Measurements from ENCODE around the gene TLK2. TPM values are rescaled to one million over a fixed set of nuclear protein-coding genes. Genes with fewer than 3 reads are reported as not detected.
"Not testable (repeated sequence)": the region's sequence is repeated elsewhere in the genome, so short reads cannot be mapped to it uniquely, and the experiment has no call there.

Gene TLK2
- total RNA-seq (2022) (44.5 and 56.1 TPM in 2 replicates), Bru-seq, nascent RNA (percentile 87 among the genes with signal in this experiment), BruChase-seq, experiment 1, labeled RNA remaining after a 6-hour chase (percentile 73 among the genes with signal in this experiment), BruChase-seq, experiment 2, labeled RNA remaining after a 2-hour chase (percentile 79 among the genes with signal in this experiment)
- long read RNA-seq, transcript TLK2-202 (21 exons, 3,227 nt), result minor isoform, 18 of 101 reads
- long read RNA-seq, transcript TLK2-203 (22 exons, 3,449 nt), result major isoform, 20 of 101 reads
- long read RNA-seq, partial matches to known transcripts, result 5 of 101 reads
- long read RNA-seq, other reads (novel, unspliced or antisense), result 54 of 101 reads

DNA sequence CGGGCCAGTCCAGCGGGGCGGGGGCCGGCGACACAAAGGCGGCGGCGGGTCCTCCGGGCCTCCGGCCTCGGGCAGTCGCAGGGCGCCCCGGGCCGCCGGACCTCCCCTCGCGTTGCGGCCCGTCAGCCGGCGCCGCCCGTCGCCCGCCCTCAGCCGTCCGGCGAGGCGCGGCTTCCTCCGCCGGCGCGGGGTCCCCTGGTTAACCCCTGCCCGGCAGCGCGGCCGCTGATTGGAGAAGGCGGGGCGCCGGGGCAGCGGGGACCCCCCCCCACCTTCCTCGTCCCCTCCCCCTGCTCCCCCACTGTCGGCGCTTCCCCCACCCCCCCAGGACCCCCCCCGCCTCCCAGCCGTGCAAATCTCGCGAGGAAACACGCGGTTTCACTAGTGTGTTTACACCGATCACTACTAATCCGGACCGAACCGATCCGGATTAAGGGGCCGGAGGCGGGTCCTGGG, at the start of gene TLK2:
Gene TLK2, plus strand, starts transcription at position 402 of the 456 bp plus-strand sequence. CDS start 2,301 bp downstream, outside the sequence.
- peaks cover 13% of the 10 kb centered on the region for H3K4me1 Mint-ChIP-seq (ENCODE audit: insufficient read depth, unreplicated experiment)

DNA sequence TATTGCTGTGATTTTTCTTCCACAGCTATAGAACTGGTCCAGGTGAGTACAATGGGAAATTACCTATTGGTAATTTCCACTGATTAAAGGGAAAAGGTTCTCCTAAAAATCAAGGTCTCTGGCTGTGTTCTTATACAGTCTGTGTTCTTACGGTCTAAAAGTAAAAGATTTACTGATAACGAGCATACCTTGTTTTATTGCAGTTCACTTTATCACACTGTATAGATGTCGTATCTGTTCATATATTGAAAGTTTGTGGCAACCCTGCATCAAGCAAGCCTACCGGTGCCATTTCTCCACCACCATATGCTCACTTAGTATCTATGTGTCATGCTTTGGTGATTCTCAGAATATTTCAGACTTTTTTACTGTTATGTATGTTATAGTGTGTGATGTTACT, 43.4 kb upstream of the TLK2 start:
- DNase-seq (ENCODE audit: unreplicated experiment); H3K9me3 Mint-ChIP-seq (ENCODE audit: unreplicated experiment); H3K4me1 Mint-ChIP-seq (ENCODE audit: insufficient read depth, unreplicated experiment); H3K27ac Mint-ChIP-seq (ENCODE audit: low read depth, unreplicated experiment); BruUV-seq (replicated peaks); POLR2A ChIA-PET; H3K4me3 Mint-ChIP-seq (ENCODE audit: unreplicated experiment); H3K27me3 Mint-ChIP-seq (ENCODE audit: insufficient read depth, unreplicated experiment); CTCF ChIA-PET; intact Hi-C loops (cut with micrococcal nuclease): not testable (repeated sequence)
- H3K36me3 Mint-ChIP-seq (ENCODE audit: insufficient read depth, unreplicated experiment), result peaks cover 56% of the 10 kb centered on the region

More for the DNA sequence above, at the start of gene TLK2:
- intact Hi-C loops (cut with micrococcal nuclease), result no loop called here
- CTCF ChIA-PET, result no interaction called here
- Mint-ChIP-seq H3K27ac (ENCODE audit: low read depth, unreplicated experiment) (peak within 1 kb of the TSS; percentile 97), H3K36me3 (ENCODE audit: insufficient read depth, unreplicated experiment) (peaks cover 29% of the 10 kb centered on the region), H3K4me3 (ENCODE audit: unreplicated experiment) (peak within 1 kb of the TSS; percentile 89), H3K27me3 (ENCODE audit: insufficient read depth, unreplicated experiment) (no peaks in the 10 kb centered on the region), H3K9me3 (ENCODE audit: unreplicated experiment) (no peaks in the 10 kb centered on the region)
- DNase-seq (ENCODE audit: unreplicated experiment), result peak; percentile 72
- no TSS peak for BruUV-seq (replicated peaks)
- POLR2A ChIA-PET, result no interaction called here
- TF ChIP-seq, protein P1, sequence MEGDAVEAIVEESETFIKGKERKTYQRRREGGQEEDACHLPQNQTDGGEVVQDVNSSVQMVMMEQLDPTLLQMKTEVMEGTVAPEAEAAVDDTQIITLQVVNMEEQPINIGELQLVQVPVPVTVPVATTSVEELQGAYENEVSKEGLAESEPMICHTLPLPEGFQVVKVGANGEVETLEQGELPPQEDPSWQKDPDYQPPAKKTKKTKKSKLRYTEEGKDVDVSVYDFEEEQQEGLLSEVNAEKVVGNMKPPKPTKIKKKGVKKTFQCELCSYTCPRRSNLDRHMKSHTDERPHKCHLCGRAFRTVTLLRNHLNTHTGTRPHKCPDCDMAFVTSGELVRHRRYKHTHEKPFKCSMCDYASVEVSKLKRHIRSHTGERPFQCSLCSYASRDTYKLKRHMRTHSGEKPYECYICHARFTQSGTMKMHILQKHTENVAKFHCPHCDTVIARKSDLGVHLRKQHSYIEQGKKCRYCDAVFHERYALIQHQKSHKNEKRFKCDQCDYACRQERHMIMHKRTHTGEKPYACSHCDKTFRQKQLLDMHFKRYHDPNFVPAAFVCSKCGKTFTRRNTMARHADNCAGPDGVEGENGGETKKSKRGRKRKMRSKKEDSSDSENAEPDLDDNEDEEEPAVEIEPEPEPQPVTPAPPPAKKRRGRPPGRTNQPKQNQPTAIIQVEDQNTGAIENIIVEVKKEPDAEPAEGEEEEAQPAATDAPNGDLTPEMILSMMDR (IDR thresholded peaks at IDR 0.05; ENCODE audit: unreplicated experiment), result no peak

DNA sequence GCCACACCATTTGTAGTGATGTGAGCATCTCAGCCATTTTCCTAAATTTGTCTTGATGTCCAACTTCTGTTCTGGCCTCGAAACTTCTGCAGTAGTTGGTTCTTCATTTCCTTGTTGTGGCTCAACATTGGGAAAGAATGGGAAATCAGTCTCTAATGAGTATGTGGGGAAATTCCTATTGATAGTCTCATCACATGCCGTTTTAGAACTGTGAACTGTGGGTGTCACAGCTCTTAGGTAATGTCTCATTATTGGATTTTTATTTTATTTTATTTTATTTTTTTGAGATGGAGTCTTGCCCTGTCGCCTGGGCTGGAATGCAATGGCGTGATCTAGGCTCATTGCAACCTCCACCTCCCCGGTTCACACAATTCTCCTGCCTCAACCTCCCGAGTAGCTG, 37.4 kb upstream of the TLK2 start:
- CTCF ChIA-PET, result not testable (repeated sequence)

DNA sequence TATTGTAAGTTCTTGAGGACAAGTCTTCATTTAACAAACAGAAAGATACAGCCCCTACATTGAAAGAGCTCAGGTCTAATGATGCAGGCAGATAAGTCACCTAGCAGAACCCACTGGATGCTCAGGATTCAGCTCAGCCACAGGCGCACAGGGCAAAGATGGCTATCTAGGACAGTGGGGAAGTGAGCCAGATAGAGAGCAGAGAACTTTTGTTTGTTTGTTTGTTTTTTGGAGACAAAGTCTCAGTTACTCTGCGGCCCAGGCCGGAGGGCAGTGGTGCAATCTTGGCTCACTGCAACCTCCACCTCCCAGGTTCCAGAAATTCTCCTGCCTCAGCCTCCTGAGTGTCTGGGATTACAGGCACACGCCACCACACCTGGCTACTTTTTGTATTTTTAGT, 34.6 kb upstream of the TLK2 start:
- peaks cover 82% of the 10 kb centered on the region for H3K36me3 Mint-ChIP-seq (ENCODE audit: insufficient read depth, unreplicated experiment)
- H3K27ac Mint-ChIP-seq (ENCODE audit: low read depth, unreplicated experiment), result no peak overlapping the region
- TF ChIP-seq, protein P1 (IDR thresholded peaks at IDR 0.05; ENCODE audit: unreplicated experiment), result no peak
- no peak for DNase-seq (ENCODE audit: unreplicated experiment)
- BruUV-seq (replicated peaks), result no TSS peak
- no peaks in the 10 kb centered on the region for H3K27me3 Mint-ChIP-seq (ENCODE audit: insufficient read depth, unreplicated experiment)
- ChIA-PET CTCF (no interaction called here), POLR2A (no interaction called here)
- no peaks in the 10 kb centered on the region for H3K4me1 Mint-ChIP-seq (ENCODE audit: insufficient read depth, unreplicated experiment)
- no peaks in the 10 kb centered on the region for H3K9me3 Mint-ChIP-seq (ENCODE audit: unreplicated experiment)
- no peak overlapping the region for H3K4me3 Mint-ChIP-seq (ENCODE audit: unreplicated experiment)
- intact Hi-C loops (cut with micrococcal nuclease), result no loop called here

More for the DNA sequence above, 37.4 kb upstream of the TLK2 start:
- H3K27ac Mint-ChIP-seq (ENCODE audit: low read depth, unreplicated experiment); POLR2A ChIA-PET; DNase-seq (ENCODE audit: unreplicated experiment); H3K4me1 Mint-ChIP-seq (ENCODE audit: insufficient read depth, unreplicated experiment); H3K4me3 Mint-ChIP-seq (ENCODE audit: unreplicated experiment); H3K27me3 Mint-ChIP-seq (ENCODE audit: insufficient read depth, unreplicated experiment); H3K9me3 Mint-ChIP-seq (ENCODE audit: unreplicated experiment); intact Hi-C loops (cut with micrococcal nuclease); BruUV-seq (replicated peaks): not testable (repeated sequence)
- peaks cover 72% of the 10 kb centered on the region for H3K36me3 Mint-ChIP-seq (ENCODE audit: insufficient read depth, unreplicated experiment)

DNA sequence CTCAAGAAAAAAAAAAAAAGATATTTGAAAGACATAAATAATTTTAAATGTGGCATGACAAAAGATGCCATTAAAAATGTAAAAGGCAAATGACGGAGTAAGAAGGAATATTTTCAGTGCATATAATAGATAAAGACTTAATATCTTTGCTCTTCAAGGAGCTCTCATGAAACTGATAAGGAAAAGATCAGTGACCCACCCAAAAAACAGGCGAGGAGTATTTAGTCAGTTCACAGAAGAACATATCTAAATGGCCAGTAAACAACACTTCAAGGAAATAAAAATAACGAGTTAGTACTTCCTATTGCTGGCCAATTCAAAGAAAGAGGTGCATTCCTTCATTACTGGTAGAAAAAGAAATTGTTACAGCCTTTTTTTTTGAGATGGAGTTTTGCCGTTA, 32.8 kb upstream of the TLK2 start:
- BruUV-seq (replicated peaks); DNase-seq (ENCODE audit: unreplicated experiment); H3K9me3 Mint-ChIP-seq (ENCODE audit: unreplicated experiment); H3K27me3 Mint-ChIP-seq (ENCODE audit: insufficient read depth, unreplicated experiment); H3K27ac Mint-ChIP-seq (ENCODE audit: low read depth, unreplicated experiment); intact Hi-C loops (cut with micrococcal nuclease); CTCF ChIA-PET; H3K4me1 Mint-ChIP-seq (ENCODE audit: insufficient read depth, unreplicated experiment); H3K4me3 Mint-ChIP-seq (ENCODE audit: unreplicated experiment): not testable (repeated sequence)
- H3K36me3 Mint-ChIP-seq (ENCODE audit: insufficient read depth, unreplicated experiment), result peaks cover 92% of the 10 kb centered on the region
- POLR2A ChIA-PET, result interaction anchor here (0.7 kb wide), 1 partner anchor 25 kb away, joined by 3 read pairs; no protein-coding TSS in a partner anchor

DNA sequence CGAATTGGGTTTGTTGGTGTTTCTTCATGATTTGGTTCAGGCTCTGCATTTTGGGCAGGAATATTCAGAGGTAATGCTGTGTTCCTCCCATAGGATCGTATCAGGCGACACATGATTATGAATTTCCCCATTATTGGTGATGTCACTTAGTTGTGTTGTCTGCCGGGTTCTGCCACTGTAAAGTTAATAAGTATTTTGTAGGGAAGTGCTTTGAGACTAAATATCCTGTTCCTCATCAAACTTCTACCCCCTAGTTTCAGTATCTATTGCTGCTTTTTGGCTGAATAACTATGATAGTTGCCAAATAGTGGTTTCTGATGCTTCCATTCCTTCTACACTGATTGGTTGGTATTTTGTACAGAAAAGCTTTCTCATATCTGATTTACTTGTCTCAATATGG, 26.4 kb upstream of the TLK2 start:
- H3K27ac Mint-ChIP-seq (ENCODE audit: low read depth, unreplicated experiment); H3K27me3 Mint-ChIP-seq (ENCODE audit: insufficient read depth, unreplicated experiment); H3K4me1 Mint-ChIP-seq (ENCODE audit: insufficient read depth, unreplicated experiment); CTCF ChIA-PET; BruUV-seq (replicated peaks); DNase-seq (ENCODE audit: unreplicated experiment); H3K9me3 Mint-ChIP-seq (ENCODE audit: unreplicated experiment); H3K4me3 Mint-ChIP-seq (ENCODE audit: unreplicated experiment); POLR2A ChIA-PET; intact Hi-C loops (cut with micrococcal nuclease): not testable (repeated sequence)
- peaks cover 37% of the 10 kb centered on the region for H3K36me3 Mint-ChIP-seq (ENCODE audit: insufficient read depth, unreplicated experiment)

DNA sequence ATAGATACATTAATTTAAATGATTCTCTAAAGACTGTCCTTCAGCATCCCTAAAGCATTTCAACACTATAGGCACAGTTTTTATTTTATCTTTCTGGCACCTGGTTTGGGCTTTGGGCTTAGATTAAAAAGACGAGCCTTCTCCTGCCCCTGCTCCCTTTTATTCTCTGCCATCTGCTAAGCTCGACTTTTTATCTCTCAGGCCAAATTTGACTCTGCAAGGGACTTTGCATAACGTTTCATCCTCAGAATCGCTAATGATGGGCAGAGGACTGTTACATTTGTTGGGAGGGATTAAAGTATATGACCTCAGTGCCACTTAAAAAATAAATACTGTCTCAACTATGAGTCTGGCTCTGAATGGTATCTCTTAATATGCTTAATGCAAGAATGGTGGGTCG, 25.6 kb upstream of the TLK2 start:
- H3K4me3 Mint-ChIP-seq (ENCODE audit: unreplicated experiment); DNase-seq (ENCODE audit: unreplicated experiment); H3K9me3 Mint-ChIP-seq (ENCODE audit: unreplicated experiment); H3K27me3 Mint-ChIP-seq (ENCODE audit: insufficient read depth, unreplicated experiment); CTCF ChIA-PET; H3K4me1 Mint-ChIP-seq (ENCODE audit: insufficient read depth, unreplicated experiment); intact Hi-C loops (cut with micrococcal nuclease); BruUV-seq (replicated peaks); POLR2A ChIA-PET; H3K27ac Mint-ChIP-seq (ENCODE audit: low read depth, unreplicated experiment): not testable (repeated sequence)
- peaks cover 29% of the 10 kb centered on the region for H3K36me3 Mint-ChIP-seq (ENCODE audit: insufficient read depth, unreplicated experiment)

DNA sequence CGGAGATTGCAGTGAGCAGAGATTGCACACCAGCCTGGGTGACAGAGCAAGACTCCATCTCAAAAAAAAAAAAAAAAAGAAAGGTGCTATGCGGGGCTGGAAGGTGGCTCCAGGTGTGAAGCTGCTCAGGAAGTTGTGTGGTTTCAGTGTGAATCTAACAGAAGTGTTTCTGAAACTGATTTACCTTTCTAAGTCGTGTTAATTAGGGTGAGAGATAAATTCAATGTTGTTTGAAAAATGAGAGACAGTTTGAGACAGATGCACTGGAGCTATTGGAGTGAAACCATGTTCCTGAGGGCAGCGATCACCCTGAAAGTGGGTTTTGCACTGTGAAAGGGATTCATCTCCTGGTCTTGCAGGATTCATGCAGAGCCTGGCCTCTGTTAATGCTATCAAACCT, 25.0 kb upstream of the TLK2 start:
- CTCF ChIA-PET; BruUV-seq (replicated peaks); H3K27me3 Mint-ChIP-seq (ENCODE audit: insufficient read depth, unreplicated experiment); H3K27ac Mint-ChIP-seq (ENCODE audit: low read depth, unreplicated experiment); intact Hi-C loops (cut with micrococcal nuclease); H3K4me1 Mint-ChIP-seq (ENCODE audit: insufficient read depth, unreplicated experiment); DNase-seq (ENCODE audit: unreplicated experiment); H3K9me3 Mint-ChIP-seq (ENCODE audit: unreplicated experiment); H3K4me3 Mint-ChIP-seq (ENCODE audit: unreplicated experiment); POLR2A ChIA-PET: not testable (repeated sequence)
- H3K36me3 Mint-ChIP-seq (ENCODE audit: insufficient read depth, unreplicated experiment), result peaks cover 26% of the 10 kb centered on the region

Data from MCF 10A (cell line).